GM21423 (cell line): ENCODE data around the gene NSUN7.

ENCODE experiments used
- ATAC-seq: cut with Tn5 transposase; IDR thresholded peaks from one replicate; pipeline ENCODE4 v1.9.1; 2021; ENCODE audit warnings: mild to moderate bottlenecking, moderate library complexity; ENCODE audit not compliant: unreplicated experiment

Gene NSUN7

GRCh38 chr4:40843696-40844095, 93.9 kb downstream of the NSUN7 start:
- ATAC-seq: no peak

- no peak for ATAC-seq
Observed at GRCh38 chr4:40844261-40844660, 94.5 kb downstream of the NSUN7 start.

GRCh38 chr4:40845154-40845835, 95.5 kb downstream of the NSUN7 start:
- ATAC-seq: no peak

GRCh38 chr4:40846532-40846931, 96.8 kb downstream of the NSUN7 start:
- no peak for ATAC-seq

- no peak for ATAC-seq
Observed at GRCh38 chr4:40848251-40848650, 98.5 kb downstream of the NSUN7 start.

GRCh38 chr4:40848940-40849339, 99.2 kb downstream of the NSUN7 start:
- ATAC-seq: no peak

GRCh38 chr4:40850496-40850895, 100.7 kb downstream of the NSUN7 start:
- no peak for ATAC-seq

GRCh38 chr4:40856277-40856839, 106.6 kb downstream of the NSUN7 start:
- ATAC-seq: no peak

- ATAC-seq: peak; percentile 85
Observed at GRCh38 chr4:40856840-40857362, 107.1 kb downstream of the NSUN7 start.

- no peak for ATAC-seq
Observed at GRCh38 chr4:40857956-40858355, 108.2 kb downstream of the NSUN7 start.

- ATAC-seq: no peak
Observed at GRCh38 chr4:40858962-40859361, 109.2 kb downstream of the NSUN7 start.
